HG03457 (cell line): ENCODE measurements around the gene BCO2.

Experiments
- ATAC-seq: cut with Tn5 transposase; IDR thresholded peaks from one replicate; pipeline ENCODE4 v1.9.1; 2021; ENCODE audit warnings: moderate number of reproducible peaks; ENCODE audit not compliant: unreplicated experiment

The BCO2 gene

DNA sequence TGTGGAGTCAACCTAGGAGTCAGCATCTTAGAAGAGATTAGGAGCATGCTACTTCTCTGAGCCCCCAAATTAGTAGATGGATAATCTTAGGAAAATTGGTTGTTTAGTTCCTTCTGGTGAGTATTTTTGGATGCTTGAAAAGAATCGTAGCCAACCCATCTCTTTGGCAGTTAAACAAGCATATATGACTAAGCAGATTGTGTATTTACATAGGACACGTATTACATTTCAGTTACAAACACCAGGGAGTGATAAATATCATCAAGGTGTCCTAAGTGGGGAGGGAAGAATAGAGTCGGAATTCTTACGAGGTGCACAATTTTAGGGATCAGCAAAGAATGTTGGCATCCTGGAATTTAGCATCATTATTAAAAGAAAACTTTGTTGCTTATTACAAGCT lies 71.9 kb downstream of the BCO2 start:
- ATAC-seq, result no peak

DNA sequence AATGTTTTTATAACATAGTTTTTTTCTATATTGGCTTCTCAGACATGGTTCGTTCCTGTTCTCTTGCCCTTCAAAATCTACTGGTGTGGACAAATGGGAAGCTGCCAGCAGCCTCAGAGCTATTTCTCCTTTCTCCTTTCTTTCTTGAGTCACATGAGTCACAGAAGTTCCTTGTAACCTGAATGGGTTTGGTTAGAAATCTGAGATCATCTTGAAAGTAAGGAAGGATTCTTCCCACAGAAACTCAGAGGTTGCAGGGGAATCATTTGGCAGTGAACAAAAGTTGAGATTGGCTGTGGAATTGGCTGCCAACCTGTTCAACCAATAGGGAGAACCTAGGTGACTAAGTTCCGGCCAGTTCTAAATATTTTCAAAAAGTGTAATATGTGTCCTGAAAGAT lies 72.9 kb downstream of the BCO2 start:
- no peak for ATAC-seq

DNA sequence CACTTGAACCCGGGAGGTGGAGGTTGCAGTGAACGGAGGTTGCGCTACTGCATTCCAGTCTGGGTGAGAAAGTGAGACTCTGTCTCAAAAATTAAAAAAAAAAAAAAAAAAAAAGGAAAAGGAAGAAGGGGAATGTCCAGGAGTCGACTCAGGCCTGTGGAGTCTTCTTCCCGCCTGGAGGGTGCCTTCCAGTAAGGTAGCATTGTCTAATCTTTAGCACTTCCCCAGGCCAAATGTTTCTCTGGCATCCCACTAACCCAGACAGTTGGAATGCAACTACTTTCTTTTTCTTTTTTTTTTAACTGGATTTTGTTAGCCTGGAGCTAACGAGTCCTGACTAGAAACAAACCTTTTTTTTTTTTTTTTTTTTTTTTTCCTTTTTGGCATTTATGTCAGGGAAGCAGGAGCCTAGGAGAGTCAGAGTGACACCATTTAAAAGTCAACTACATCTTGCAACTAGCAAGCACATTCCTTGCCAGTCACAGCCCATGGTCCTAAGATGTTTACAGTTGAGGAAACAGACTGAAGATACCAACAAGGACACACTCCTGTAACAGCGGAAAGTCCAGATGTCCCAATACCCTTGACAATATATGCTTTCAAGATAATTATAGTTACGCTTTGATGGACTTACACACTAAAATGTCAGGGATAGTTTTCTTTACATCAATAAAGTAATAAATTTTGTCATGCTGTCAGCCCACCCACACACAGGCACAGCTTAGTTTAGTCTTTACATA lies 74.7 kb downstream of the BCO2 start:
- ATAC-seq, result no peak

DNA sequence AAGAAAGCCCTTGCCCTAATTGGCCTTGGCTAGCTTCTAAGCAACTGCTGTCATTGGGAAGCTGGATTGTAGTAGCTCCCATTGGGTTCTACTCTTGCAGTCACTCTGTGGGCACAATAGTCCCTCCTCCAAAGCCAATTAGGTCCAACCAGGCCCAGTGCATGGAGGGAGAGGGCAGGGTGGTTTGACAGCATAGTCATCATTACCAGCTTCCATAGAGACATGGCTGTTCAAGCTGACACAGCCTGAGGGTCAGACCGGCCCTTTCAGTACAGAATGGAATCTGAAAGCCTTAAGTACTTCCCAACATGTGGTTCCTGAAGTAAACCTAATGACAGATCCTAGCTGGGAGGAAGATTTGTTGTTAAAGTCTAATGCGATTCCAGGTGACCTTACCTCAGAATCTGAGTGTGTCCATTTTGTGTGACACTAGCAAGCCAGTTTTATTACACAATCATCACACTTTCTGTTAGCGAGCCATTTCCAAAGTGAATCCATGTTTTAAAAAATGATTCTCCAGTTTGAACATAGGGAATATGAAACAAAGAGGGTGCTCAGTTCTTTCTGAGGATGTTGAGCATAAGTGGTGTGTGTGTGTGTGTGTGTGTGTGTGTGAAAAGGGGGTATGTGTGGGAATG lies 78.4 kb downstream of the BCO2 start:
- ATAC-seq, result no peak

DNA sequence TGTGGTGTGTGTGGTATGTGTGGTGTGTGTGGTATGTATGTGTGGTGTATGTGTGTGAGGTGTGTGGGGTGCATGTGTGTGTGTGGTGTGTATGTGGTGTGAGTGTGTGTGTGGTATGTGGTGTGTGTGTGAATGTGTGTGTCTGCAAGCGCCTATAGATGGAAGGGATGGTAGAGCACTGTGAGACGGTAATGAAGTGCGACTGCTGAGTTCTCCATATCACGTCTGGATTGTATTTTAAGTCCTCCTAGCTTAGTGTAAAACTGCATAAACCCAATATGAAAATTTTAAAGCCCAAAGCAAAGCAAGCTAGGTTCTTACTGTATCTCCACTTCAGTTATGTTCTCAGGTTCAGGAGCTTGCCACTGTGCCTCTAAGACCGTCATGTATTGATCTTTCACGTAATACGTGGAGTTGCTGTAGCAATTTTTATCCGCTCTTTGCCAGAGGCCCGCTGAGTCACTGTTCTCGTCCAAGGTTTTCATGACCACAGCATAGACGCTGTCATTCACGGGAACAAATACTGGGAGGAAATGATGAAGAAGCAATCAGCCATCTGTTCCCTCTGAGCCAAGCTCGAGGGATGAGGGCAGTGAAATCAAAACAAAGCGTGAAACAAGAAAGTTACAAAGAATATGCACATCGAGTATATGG lies 79.9 kb downstream of the BCO2 start:
- no peak for ATAC-seq

DNA sequence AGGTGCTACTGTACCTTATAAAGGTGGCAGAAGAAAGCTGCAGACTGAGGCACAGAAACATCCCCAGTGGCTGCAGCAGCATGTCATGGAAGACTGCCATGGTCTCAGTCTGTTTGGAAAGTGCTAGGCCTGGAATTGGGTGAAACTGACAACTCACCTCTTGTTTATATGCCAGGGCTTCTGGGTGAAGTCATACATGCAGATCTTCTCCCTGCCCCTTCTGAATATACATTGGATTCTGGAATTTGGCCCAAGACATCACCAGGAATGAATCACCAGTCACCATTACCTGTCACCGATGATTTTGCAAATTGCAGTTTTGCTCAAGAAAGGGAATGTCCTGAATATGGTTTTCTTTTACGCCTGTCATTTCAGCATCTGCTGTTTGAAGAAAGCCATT lies 85.2 kb downstream of the BCO2 start, which contains the start of gene PLET1:
Gene PLET1, minus strand, starts transcription at position 371 of the 400 bp plus-strand sequence. Its CDS starts 271 bp downstream, at position 100.
- ATAC-seq, result no peak

DNA sequence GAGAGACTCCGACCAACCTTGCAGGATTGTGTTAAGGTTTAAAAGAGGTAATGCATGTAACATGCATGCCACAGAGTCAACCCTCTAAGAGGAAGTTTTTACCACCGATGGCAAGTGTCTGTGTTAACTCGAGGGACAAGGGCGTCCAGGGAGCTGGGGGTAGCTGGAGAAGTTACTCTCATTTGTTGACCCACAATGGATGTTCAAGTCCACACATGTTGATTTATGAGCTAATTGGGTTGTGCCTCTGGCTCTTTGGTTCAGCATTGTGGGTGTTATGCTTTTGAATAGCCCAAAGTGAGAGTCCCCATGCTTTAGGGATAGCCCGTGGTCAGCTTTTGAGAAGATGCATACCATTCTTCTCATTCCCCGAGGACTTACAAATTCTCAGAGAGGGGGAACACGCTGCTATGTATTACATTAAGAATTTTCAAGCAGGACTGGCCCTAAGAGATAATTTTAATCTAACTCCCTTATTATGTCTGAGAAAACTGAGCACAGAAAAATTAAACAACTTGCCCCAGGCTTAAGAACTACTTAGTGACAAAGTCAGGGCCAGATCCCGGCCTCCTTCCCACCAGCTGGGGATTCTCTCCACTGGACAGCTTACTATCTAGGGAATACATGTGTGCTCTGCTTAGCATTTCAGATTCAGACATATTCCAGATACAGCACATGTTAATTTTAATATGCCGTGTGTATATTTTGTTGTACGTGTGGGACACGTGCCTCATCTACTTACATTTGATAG lies 90.5 kb downstream of the BCO2 start:
- ATAC-seq, result no peak

DNA sequence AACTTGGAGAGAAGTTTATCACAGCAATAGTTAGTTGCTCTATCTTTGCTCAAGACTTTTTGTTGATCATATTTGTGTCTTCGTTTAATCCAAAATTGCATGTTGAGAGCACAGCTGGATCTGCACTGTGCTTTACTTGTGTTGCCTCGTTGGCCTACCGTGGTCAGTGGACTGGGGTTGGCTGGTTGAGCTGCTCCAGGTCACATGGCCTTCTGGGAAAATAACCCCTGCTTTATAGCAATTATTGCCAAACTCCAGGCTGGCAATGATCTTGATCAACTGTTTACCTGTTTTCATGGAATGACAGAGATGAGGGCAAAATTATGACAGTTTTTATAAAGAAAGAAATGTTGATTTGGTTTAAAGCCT lies 91.1 kb downstream of the BCO2 start:
- no peak for ATAC-seq

DNA sequence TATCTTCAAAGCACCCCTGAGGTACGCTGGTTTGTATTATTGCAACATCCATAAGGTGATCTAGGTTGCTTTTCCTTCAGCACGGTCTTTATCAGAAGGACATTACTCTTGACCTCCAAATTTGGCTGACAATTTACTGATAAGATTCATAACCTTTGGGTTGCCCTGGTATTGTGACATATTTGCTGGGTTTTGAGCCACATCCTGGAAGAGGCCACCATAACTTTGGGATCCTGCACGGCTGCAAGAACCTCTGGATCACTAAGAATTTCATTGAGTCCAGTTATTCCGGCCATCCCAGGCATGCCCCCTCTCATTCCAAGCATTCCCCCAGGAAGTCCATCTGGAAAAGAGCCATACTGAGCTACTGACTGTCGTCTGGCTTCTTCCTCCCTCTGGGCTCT lies 91.9 kb downstream of the BCO2 start:
- no peak for ATAC-seq

DNA sequence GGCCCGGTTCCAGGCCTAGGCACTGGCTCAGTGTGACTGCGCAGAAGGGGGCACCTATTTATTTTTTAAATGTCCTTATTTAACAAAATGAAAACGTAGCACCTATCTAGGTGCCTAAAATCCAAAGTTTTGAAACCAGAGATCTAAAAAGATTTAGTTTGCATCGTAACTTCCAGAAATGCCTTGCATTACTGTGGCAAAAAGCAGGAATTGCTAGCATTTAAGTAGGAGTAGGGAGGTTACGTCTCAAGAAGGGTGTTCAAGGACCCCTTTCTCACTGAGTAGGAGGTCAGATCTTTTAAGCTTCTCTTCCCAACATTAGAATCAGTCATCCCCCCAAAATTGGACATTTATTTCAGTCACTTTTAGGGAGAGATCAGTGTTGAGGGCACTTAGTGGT lies 93.1 kb downstream of the BCO2 start:
- no peak for ATAC-seq
